DOHH2 (cell line): ENCODE data around the gene LAPTM4A.

ENCODE experiments used
- EZH2phosphoT487 ChIP-seq: fragments of 200-600 bp; sonication (generic); IDR thresholded peaks from 2 replicates; pipeline ENCODE4 v1.6.1; 2017; ENCODE audit warnings: borderline replicate concordance, mild to moderate bottlenecking, antibody characterized with exemption, low read length, moderate library complexity, mixed read lengths
- TF ChIP-seq, protein P1 (sequence below): fragments of 200-600 bp; sonication (generic); IDR thresholded peaks from one replicate; pipeline ENCODE4 v1.5.1; 2014; ENCODE audit warnings: antibody characterized with exemption, mild to moderate bottlenecking, low read depth, low read length; ENCODE audit not compliant: poor library complexity, severe bottlenecking

GRCh38 chr2:20052229-20052851, 912 bp upstream of the LAPTM4A start:
- TF ChIP-seq, protein P1, sequence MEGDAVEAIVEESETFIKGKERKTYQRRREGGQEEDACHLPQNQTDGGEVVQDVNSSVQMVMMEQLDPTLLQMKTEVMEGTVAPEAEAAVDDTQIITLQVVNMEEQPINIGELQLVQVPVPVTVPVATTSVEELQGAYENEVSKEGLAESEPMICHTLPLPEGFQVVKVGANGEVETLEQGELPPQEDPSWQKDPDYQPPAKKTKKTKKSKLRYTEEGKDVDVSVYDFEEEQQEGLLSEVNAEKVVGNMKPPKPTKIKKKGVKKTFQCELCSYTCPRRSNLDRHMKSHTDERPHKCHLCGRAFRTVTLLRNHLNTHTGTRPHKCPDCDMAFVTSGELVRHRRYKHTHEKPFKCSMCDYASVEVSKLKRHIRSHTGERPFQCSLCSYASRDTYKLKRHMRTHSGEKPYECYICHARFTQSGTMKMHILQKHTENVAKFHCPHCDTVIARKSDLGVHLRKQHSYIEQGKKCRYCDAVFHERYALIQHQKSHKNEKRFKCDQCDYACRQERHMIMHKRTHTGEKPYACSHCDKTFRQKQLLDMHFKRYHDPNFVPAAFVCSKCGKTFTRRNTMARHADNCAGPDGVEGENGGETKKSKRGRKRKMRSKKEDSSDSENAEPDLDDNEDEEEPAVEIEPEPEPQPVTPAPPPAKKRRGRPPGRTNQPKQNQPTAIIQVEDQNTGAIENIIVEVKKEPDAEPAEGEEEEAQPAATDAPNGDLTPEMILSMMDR: no peak
- TF ChIP-seq EZH2phosphoT487: no peak
